HG02970 (cell line): ENCODE data around the gene CPLX1.

Experiments
- ATAC-seq: cut with Tn5 transposase; IDR thresholded peaks from one replicate; pipeline ENCODE4 v1.9.1; 2021; ENCODE audit warnings: mild to moderate bottlenecking, moderate library complexity, moderate number of reproducible peaks; ENCODE audit not compliant: unreplicated experiment, low FRiP score

Gene CPLX1

GRCh38 chr4:825971-826330 is at the start of gene CPLX1:
CPLX1 (minus strand) TSS chr4:826129; CDS start chr4:824522, 1,607 bp downstream.
- ATAC-seq: no peak

DNA sequence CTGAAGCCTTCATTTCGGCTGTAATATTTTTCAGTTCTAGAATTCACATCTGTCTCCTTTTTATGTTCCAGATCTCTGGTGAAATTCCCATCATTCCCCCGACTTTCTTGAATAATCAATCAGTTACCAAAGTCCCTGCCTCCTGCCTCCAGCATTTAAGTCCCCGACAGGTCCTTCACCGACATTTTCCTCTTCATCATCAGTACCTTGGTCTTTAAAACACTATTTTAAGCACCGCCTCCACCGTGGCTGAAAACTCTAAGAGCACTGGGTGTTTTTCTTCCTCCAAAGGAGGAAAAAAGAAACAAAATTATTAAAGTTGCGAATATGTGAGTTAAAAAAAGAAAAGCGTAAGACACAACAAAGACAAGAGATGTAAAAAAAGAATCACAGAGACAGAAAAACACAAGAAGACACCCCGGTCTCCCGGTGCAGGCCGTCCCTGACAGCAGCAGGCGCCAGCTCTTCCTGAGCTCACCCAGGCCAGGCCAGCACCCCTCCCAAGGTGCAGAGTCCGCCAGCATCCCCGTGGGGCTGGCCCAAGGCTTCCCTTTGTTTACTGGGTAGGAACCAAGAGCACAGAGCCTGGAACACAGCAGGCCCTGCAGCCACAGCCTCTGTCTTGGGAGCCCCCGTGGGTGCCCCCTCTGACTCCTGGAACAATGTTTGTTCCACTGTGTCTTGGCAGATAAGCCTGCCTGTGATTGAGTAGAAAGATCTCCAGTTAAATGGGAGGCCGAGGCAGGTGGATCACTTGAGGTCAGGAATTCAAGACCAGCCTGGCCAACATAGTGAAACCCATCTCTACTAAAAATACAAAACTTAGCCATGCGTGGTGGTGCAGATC is 49.3 kb upstream of the CPLX1 start:
- ATAC-seq: no peak

- ATAC-seq: no peak
These were observed 48.1 kb upstream of the CPLX1 start for GRCh38 chr4:874056-874455.

GRCh38 chr4:872241-872981 is 46.5 kb upstream of the CPLX1 start:
- no peak for ATAC-seq

- ATAC-seq: no peak
These were observed 45.6 kb upstream of the CPLX1 start for GRCh38 chr4:871484-871883.

- no peak for ATAC-seq
These were observed 45.0 kb upstream of the CPLX1 start for GRCh38 chr4:870951-871350.

DNA sequence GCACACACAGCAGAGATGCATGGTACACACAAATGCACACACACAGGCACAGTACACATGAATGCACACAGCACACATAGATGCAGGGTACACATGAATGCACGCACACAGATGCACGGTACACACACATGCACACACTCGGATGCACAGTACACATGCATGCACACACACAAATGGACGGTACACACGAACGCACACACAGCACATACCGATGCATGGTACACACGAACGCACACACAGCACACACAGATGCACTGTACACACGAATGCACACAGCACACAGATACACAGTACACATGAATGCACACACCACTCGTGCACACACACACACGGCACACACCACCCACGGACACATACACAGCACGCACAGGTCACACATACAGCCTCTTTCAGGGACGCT is 43.8 kb upstream of the CPLX1 start:
- ATAC-seq: no peak

- no peak for ATAC-seq
These were observed 42.5 kb upstream of the CPLX1 start for GRCh38 chr4:868421-868820.

- no peak for ATAC-seq
These were observed 41.8 kb upstream of the CPLX1 start for GRCh38 chr4:867526-868250.

DNA sequence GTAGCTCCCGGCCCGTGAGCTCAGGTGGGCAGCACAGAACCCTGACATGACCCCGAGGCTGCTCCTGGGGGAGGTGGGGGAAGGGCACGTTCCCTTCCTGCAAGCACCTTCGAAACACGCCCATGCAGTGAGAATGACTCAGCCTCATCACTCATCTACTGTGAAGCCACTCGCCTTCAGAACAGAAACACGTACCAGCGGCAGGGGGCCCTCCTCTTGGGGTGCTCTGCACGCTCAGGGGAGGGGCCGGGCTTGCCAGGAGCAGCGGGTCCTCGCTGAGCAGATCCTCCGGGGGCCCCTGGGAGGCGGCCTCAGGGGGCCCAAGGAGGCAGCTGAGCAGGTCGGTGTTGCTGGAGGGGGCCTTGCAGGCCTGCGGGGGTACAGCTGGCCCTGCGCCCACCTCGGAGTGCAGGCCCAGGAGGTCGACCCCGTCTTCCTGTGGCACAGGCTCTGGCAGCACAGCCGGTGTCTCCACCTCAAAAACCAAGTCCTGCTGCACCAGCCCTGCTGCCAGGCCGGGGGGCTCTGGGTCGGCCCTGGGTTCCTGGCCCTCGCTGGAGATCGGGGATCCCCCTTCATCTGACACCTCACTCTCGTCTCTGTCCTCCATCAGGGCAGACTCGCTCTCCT is 40.9 kb upstream of the CPLX1 start:
- no peak for ATAC-seq

DNA sequence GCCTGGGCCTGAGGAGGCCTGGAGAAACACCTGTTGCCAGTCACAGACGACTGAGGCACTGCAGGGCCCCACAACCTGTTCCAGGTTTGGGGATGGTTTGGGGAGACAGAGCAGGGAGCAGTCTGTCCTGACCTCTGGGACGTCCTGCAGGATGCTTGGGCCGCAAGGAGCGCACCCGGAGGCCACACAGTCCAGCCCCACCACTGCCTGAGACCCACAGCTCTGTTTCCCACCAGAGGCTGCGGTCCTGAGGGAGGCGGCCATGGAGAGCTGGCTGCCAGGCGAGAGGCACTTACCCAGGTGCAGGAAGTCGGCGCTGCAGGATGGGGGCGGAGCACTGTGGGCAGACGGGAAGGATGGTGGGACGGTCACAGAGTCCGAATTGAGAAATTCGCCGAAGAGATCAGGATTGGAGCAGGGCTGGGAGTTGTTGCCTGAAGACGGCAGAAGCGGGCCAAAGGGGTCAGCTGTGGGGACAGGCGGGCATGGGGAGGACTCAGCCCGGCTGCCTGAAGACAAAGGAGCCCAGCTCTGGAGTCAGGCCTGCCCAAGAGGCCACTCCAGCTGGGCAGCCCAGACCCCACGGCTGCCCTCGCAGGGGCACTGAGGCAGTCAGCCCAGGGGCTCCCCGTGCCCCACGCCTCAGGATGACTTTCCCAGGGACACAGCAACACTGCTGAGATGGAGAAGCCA is 40.3 kb upstream of the CPLX1 start:
- ATAC-seq: no peak

- no peak for ATAC-seq
These were observed 39.6 kb upstream of the CPLX1 start for GRCh38 chr4:865572-865971.

- no peak for ATAC-seq
These were observed 39.2 kb upstream of the CPLX1 start for GRCh38 chr4:865121-865465.

- no peak for ATAC-seq
These were observed 38.7 kb upstream of the CPLX1 start for GRCh38 chr4:864456-865120.

- no peak for ATAC-seq
These were observed 34.6 kb upstream of the CPLX1 start for GRCh38 chr4:860561-860960.

- no peak for ATAC-seq
These were observed 33.6 kb upstream of the CPLX1 start for GRCh38 chr4:859496-859895.

GRCh38 chr4:858831-859451 is 33.0 kb upstream of the CPLX1 start:
- ATAC-seq: no peak

DNA sequence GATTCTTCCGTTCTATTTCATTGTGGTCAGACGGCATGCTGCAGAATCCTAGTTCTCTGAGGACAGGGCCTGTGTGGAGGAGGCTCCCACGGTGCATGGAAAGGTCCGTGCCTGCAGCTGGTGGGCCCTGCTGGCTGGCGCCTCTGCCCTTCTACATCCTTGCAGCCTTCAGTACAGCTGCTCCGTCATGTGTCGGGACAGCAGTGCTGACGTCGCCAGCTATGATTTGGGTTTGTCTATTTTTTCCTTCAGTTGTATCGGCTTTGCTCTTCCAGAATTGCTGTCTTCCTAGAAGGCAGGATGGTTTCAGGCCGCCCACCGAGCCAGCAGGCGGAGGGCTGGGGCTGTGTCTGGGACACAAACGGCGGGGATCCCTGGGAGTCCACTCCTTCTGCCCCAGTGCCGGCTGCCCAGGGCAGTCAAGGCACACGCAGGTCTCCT is 32.1 kb upstream of the CPLX1 start:
- no peak for ATAC-seq

GRCh38 chr4:857461-857860 is 31.5 kb upstream of the CPLX1 start:
- ATAC-seq: no peak
